T-helper 22 cell (primary cell): ENCODE data around the gene CD302.
"Not testable (repeated sequence)": the region's sequence is repeated elsewhere in the genome, so short reads cannot be mapped to it uniquely, and the experiment has no call there.

Source experiments
- DNase-seq: peaks from one replicate; pipeline ENCODE4 v3.0.0-alpha.2; 2020; ENCODE audit warnings: low read depth

Gene CD302

DNA sequence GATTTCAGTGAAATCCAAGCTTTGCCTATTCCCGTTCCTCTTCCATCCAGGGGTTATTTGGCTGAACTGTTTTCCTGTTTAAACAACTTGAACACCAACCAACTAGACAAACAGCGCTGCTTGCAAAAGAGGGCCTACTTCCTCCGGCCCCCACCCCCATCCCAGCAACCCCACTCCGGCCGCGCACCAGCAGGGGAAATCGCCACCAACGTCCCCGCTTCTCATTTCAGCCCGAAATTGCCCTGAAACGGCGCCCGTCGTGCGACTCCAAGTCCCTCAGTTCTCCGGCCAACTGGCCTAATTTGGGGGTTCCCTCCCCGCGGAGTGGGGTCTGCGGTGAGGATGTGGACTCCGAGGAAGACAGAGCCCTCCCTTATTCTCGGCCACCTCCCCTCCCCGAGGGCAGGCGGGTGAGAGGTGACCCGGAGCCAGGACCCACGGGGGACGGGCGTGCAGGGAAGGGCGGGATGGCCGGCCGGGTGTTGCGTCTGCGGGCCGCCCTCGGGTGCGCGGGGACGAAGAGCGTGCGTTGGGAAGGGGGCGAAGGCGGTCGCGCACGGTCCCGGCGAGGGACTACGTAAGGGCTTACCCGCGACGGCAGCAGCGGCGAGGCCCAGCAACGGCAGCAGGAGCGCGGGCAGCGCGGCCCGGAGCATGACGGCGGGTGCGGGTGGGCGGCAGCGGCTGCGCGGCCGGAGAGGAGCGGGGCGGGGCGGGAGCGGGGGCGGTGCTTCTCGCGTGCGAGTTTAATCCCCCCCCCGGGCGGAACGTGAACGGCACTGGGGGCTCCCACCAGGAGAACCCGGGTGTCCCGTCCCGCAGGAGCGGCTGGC lies at the start of gene CD302:
CD302 (minus strand) TSS at position 666 of the 833 bp plus-strand sequence; CDS start at position 656, 10 bp downstream.
- no peak for DNase-seq

- no peak for DNase-seq
These were observed 48.6 kb upstream of the CD302 start for GRCh38 chr2:159846564-159846963.

DNA sequence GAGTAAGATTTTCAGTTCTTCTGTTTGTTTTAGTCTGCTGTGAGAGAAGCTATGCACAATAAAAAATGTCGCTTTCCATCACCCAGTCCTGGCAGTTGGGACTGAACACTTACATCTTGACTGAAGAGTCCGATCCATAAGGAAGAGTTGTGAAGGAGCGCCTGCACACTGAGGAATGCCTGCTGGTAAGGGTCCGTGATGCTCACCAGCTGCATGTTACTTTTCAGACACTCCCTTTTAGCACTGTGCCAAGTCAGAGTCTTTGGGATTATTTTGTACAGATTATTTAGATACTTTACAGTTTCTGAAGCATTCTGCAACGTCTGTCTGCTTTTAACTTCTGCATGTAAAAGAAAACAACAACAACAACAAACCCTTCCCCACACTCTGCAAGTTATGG lies 42.6 kb upstream of the CD302 start:
- no peak for DNase-seq

DNA sequence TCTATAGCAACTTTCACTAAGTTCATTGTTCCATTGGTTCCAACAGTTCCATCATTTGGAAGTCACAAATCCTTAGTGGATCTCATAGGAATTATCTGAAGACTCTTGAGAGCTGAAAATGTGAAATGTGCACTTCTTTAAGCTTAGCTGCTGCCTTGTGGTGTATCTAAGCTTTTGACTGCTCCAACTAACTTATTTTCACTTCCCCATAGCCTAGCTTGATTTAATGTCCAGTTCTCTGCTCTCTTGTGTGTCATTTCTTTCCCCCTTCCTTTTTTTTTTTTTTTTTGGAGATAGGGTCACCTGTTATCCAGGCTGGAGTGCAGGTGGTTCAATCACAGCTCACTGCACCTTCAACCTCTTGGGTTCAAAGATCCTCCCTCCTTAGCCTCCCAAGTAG lies 34.9 kb upstream of the CD302 start:
- DNase-seq: no peak

GRCh38 chr2:159832026-159832425 lies 34.0 kb upstream of the CD302 start:
- no peak for DNase-seq

DNA sequence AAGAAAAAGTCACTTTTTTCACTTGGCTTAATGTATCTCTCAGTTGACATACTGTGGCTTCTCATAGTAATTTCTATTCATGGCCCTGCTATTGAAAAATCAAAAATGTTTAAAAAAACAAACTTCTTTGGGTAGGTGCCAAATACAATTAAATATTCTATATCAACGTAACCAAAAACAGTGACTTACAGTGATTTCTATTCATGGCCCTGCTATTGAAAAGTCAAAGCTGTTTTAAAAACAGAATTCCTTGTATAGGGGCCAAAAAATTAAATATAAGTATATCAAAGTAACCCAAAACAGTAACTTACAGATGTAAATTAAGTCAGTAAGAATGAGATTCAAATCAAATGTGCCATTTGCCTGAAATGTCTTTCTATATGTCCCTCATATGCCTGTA lies 31.4 kb upstream of the CD302 start:
- no peak for DNase-seq

GRCh38 chr2:159828738-159829137 lies 30.7 kb upstream of the CD302 start:
- DNase-seq: no peak

DNA sequence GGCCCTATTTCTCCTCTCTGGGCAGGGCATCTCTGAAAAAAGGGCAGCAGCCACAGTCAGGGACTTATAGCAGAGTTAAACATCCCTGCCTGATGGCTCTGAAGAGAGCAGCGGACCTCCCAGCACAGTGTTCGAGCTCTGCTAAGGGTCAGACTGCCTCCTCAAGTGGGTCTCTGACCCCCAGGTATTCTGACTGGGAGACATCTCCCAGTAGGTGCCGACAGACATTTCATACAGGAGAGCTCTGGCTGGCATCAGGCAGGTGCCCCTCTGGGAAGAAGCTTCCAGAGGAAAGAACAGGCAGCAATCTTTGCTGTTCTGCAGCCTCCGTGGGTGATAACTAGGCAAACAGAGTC lies 24.4 kb upstream of the CD302 start:
- not testable (repeated sequence) for DNase-seq

GRCh38 chr2:159821775-159822477 lies 23.9 kb upstream of the CD302 start:
- DNase-seq: not testable (repeated sequence)

GRCh38 chr2:159818940-159819339 lies 20.9 kb upstream of the CD302 start:
- DNase-seq: no peak

GRCh38 chr2:159817283-159817682 lies 19.3 kb upstream of the CD302 start:
- no peak for DNase-seq

DNA sequence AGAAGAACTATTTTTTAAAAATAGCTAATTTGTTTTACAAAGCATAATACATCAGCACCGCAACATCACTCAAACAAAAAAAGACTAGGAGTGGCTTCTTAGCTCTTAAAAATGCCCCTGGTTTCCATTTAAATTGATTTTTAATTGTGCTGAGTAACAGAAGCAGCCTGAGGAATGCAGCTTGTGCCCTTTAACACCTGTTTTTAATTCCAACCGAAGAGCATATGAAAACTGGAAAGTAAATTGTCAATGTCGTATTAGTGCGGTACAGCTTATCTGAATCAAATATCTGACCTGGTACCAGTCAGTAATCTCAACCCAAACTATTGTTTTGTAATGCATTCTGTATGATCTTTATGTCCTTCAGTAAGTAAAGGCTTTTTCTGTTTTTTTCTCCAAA lies 13.2 kb upstream of the CD302 start:
- DNase-seq: no peak

GRCh38 chr2:159808032-159808425 lies 10.0 kb upstream of the CD302 start:
- DNase-seq: no peak

GRCh38 chr2:159807183-159808031 lies 9.4 kb upstream of the CD302 start:
- DNase-seq: no peak

GRCh38 chr2:159804941-159805340 lies 6.9 kb upstream of the CD302 start:
- DNase-seq: no peak

GRCh38 chr2:159803235-159803962 lies 5.4 kb upstream of the CD302 start:
- DNase-seq: no peak

- DNase-seq: no peak
These were observed 4.7 kb upstream of the CD302 start for GRCh38 chr2:159802673-159803072.

- no peak for DNase-seq
These were observed 1.8 kb upstream of the CD302 start for GRCh38 chr2:159799833-159800232.

- no peak for DNase-seq
These were observed 343 bp upstream of the CD302 start for GRCh38 chr2:159798376-159798725.

- DNase-seq: no peak
These were observed 824 bp downstream of the CD302 start for GRCh38 chr2:159797225-159797542.

- no peak for DNase-seq
These were observed 1.9 kb downstream of the CD302 start for GRCh38 chr2:159795841-159796690.
